OCI-LY3 (cell line): Measurements from ENCODE around the gene MCTP2.

Source experiments
- CTCF ChIP-seq: fragments of 200-600, 300-600 bp; sonication (generic); IDR thresholded peaks from 2 replicates; pipeline ENCODE4 v1.5.1; 2014; ENCODE audit warnings: antibody characterized with exemption, low read length, low read depth
- EZH2phosphoT487 ChIP-seq: fragments of 200-600 bp; shearing (Covaris generic); IDR thresholded peaks from 2 replicates; pipeline ENCODE4 v1.6.1; 2018; ENCODE audit warnings: antibody characterized with exemption, mixed run types, low read depth

GRCh38 chr15:94522125-94522524, 290.8 kb downstream of the MCTP2 start:
- TF ChIP-seq CTCF (no peak), EZH2phosphoT487 (no peak)
